Kidney (tissue), 14 donors: Measurements from ENCODE around the gene KIR2DL3. TPM values are rescaled to one million over a fixed set of nuclear protein-coding genes. Genes with fewer than 3 reads are reported as not detected.
"Not testable (repeated sequence)": the region's sequence is repeated elsewhere in the genome, so short reads cannot be mapped to it uniquely, and the experiment has no call there.

Source experiments
- DNase-seq, 5 donors: peaks; one replicate each; pipeline ENCODE4 v3.0.0-alpha.2; 2013 to 2020
- FAIRE-seq: peaks from 2 replicates; lab custom pipeline; 2012; peaks lifted over from hg19 to GRCh38; lab: Jason Lieb, UNC
- H3K27ac ChIP-seq, 2 donors: one replicate each; pipeline ENCODE4 v1.7.0; 2013; ENCODE audit warnings: low read depth in 2 of 2, low read length in 2 of 2, inconsistent platforms in 1 of 2
- H3K27me3 ChIP-seq: one replicate; pipeline ENCODE4 v1.7.1; 2013; ENCODE audit warnings: low read length, inconsistent platforms; ENCODE audit not compliant: control insufficient read depth, insufficient read depth
- H3K36me3 ChIP-seq, 3 donors: one replicate each; pipeline versions ENCODE4 v1.7.0 to v1.7.1; 2013; ENCODE audit warnings: low read length in 3 of 3, control low read depth in 1 of 3, inconsistent platforms in 1 of 3; ENCODE audit not compliant: insufficient read depth in 3 of 3, control insufficient read depth in 2 of 3
- H3K4me1 ChIP-seq, 3 donors: one replicate each; pipeline versions ENCODE4 v1.7.0 to v1.7.1; 2013; ENCODE audit warnings: low read length in 3 of 3, inconsistent platforms in 1 of 3, low read depth in 1 of 3; ENCODE audit not compliant: control insufficient read depth in 2 of 3, insufficient read depth in 2 of 3
- H3K4me3 ChIP-seq, 3 donors: one replicate each; pipeline versions ENCODE4 v1.7.0 to v1.8.1; 2013; ENCODE audit warnings: low read length in 3 of 3, control low read depth in 1 of 3, inconsistent platforms in 1 of 3
- H3K9ac ChIP-seq, 3 donors: one replicate each; pipeline versions ENCODE4 v1.7.0 to v1.7.1; 2013; ENCODE audit warnings: low read length in 3 of 3, control low read depth in 1 of 3, inconsistent platforms in 1 of 3
- H3K9me3 ChIP-seq, 3 donors: one replicate each; pipeline versions ENCODE4 v1.7.0 to v1.7.1; 2013; ENCODE audit warnings: low read length in 3 of 3, control low read depth in 1 of 3, inconsistent platforms in 1 of 3; ENCODE audit not compliant: control insufficient read depth in 2 of 3, insufficient read depth in 1 of 3
- intact Hi-C: fragments of 100-400 bp; cut with DNase I; formaldehyde crosslinking; loops from one replicate; pipeline ENCODE4 v1.11.1; 2022
- polyA plus RNA-seq: library from polyadenylated mRNA; stranded (reverse); fragments of 350-450 nt; fragmentation: Illumina TruSeq; extraction: RNeasy Lipid Tissue Mini Kit (QIAGEN cat#74804); gene quantifications from one replicate; pipeline ENCODE4 v1.2.3, GENCODE V29; 2014; ENCODE audit warnings: low read depth, low replicate concordance; ENCODE audit not compliant: insufficient read depth
- total RNA-seq: library from RNA; stranded (reverse); fragmentation: NEBNext Ultra II Directional; extraction: Animal tissue kit (Norgen Biotek cat#: 25700); gene quantifications from one replicate; pipeline ENCODE4 v1.2.1, GENCODE V29; 2021
- TF ChIP-seq, protein P1 (sequence below): IDR thresholded peaks from 3 replicates; pipeline ENCODE4 v1.5.1; 2012; ENCODE audit warnings: mild to moderate bottlenecking, moderate library complexity, borderline replicate concordance; ENCODE audit not compliant: insufficient read depth; ENCODE audit errors: extremely low read depth
- donor health status: control.
- donor health status: control.
- donor health status: control.
- donor health status: control.
- donor health status: control.
- donor health status: DM: yes; HTN: yes; CAD: no.
- donor health status: Normal renal cell carcinoma (clear cell type).

KIR2DL3 gene
- total and polyA plus RNA-seq, 2 donors from 2014 or later, result 0.25 TPM; not detected in 1

DNA sequence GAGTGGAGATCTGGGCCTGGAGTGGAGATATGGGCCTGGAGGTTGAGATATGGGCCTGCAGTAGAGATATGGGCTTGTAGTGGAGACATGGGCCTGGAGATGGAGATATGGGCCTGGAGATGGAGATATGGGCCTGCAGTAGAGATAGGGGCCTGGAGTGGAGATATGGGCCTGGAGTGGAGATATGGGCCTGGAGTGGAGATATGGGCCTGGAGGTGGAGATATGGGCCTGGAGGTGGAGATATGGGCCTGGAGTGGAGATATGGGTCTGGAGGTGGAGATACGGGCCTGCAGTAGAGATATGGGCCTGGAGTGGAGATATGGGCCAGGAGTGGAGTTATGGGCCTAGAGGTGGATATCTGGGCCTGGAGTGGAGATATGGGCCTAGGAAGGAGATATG, 402 bp downstream of the KIR2DL3 start:
- FAIRE-seq, result no peak

DNA sequence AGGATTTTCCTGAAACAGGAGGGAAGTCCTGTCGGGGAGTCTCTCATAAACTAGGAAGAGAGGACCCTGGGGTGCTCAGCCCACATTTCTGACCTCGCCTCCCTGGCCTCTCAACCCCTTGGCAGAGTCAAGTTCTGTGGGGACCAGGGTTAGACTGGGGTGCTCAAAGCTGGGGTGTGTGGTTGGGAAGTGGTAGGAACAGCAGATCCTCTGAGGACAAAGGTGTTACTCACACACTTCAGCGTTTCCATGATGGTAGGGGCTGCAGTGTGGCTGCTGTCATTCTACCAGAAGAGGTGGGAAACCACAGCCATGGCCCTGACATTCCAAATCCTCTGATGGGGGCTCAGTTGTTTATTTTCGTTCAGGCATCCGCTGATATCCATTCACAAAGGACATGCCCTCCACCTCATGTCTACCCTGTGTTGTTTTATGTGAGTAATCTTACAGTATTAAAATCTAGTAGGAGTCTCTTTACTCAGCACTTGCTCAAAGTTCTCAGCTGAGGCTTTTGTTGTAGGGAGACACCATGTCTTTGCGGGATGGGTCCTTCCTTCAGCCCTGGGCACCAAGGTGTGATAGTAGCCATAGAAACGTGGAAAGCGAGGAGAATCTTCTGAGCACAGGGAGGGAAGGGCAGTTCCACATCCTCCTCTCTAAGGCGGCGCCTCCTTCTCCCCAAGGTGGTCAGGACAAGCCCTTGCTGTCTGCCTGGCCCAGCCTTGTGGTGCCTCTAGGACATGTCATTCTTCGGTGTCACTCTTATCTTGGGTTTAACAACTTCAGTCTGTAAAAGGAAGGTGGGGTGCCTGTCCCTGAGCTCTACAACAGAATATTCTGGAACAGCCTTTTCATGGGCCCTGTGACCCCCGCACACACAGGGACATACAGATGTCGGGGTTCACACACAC, 1.5 kb downstream of the KIR2DL3 start:
- H3K9me3 ChIP-seq, result no peaks in the 10 kb centered on the region
- TF ChIP-seq, protein P1, sequence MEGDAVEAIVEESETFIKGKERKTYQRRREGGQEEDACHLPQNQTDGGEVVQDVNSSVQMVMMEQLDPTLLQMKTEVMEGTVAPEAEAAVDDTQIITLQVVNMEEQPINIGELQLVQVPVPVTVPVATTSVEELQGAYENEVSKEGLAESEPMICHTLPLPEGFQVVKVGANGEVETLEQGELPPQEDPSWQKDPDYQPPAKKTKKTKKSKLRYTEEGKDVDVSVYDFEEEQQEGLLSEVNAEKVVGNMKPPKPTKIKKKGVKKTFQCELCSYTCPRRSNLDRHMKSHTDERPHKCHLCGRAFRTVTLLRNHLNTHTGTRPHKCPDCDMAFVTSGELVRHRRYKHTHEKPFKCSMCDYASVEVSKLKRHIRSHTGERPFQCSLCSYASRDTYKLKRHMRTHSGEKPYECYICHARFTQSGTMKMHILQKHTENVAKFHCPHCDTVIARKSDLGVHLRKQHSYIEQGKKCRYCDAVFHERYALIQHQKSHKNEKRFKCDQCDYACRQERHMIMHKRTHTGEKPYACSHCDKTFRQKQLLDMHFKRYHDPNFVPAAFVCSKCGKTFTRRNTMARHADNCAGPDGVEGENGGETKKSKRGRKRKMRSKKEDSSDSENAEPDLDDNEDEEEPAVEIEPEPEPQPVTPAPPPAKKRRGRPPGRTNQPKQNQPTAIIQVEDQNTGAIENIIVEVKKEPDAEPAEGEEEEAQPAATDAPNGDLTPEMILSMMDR, result no peak
- H3K27ac ChIP-seq, result no peak overlapping the region
- DNase-seq (no peak), FAIRE-seq (no peak)
- no peaks in the 10 kb centered on the region for H3K27me3 ChIP-seq
- H3K4me3 ChIP-seq, result no peak overlapping the region
- no peaks in the 10 kb centered on the region for H3K4me1 ChIP-seq
- intact Hi-C loops, result no loop called here
- H3K9ac ChIP-seq, result no peak overlapping the region
- H3K36me3 ChIP-seq, result no peaks in the 10 kb centered on the region

More for the DNA sequence above, 402 bp downstream of the KIR2DL3 start:
- intact Hi-C loops, result no loop called here
- DNase-seq, result no peak
- Histone ChIP-seq H3K36me3 (no peaks in the 10 kb centered on the region), H3K4me3 (no peak overlapping the region), H3K27ac (no peak overlapping the region), H3K4me1 (no peaks in the 10 kb centered on the region), H3K27me3 (no peaks in the 10 kb centered on the region), H3K9ac (no peak overlapping the region), H3K9me3 (no peaks in the 10 kb centered on the region)
- TF ChIP-seq, protein P1, result no peak

DNA sequence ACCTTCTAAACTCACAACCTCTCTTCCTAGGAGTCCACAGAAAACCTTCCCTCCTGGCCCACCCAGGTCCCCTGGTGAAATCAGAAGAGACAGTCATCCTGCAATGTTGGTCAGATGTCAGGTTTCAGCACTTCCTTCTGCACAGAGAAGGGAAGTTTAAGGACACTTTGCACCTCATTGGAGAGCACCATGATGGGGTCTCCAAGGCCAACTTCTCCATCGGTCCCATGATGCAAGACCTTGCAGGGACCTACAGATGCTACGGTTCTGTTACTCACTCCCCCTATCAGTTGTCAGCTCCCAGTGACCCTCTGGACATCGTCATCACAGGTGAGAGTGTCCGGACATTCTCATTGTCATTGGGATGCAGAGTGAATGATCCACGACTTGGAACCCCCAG, 3.6 kb downstream of the KIR2DL3 start:
- H3K4me3 ChIP-seq, H3K4me1 ChIP-seq, DNase-seq, FAIRE-seq, H3K9me3 ChIP-seq, H3K36me3 ChIP-seq, H3K27me3 ChIP-seq, H3K27ac ChIP-seq, intact Hi-C loops, H3K9ac ChIP-seq: not testable (repeated sequence)

DNA sequence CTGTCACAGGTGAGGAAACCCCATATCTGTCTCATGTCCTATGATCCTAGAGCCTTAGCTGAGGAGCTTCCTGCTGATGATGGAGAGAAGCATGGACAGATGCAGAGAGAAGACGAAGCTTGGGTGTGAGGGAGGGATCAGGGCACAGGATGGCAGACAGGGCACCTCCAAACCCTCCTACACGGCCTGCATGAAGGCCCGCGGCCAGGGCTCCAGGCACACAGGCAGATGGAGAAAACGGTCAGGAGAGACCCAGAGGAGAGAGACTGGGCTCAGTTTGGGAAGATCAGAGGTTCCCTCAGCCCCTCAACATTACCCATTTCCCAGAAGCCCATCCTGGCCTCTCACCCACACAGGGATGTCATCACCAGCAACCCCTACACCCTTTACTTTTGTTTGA, 5.8 kb downstream of the KIR2DL3 start:
- H3K4me3 ChIP-seq, H3K27ac ChIP-seq, H3K9ac ChIP-seq, intact Hi-C loops, H3K4me1 ChIP-seq, FAIRE-seq, DNase-seq, H3K27me3 ChIP-seq, H3K36me3 ChIP-seq, H3K9me3 ChIP-seq: not testable (repeated sequence)

DNA sequence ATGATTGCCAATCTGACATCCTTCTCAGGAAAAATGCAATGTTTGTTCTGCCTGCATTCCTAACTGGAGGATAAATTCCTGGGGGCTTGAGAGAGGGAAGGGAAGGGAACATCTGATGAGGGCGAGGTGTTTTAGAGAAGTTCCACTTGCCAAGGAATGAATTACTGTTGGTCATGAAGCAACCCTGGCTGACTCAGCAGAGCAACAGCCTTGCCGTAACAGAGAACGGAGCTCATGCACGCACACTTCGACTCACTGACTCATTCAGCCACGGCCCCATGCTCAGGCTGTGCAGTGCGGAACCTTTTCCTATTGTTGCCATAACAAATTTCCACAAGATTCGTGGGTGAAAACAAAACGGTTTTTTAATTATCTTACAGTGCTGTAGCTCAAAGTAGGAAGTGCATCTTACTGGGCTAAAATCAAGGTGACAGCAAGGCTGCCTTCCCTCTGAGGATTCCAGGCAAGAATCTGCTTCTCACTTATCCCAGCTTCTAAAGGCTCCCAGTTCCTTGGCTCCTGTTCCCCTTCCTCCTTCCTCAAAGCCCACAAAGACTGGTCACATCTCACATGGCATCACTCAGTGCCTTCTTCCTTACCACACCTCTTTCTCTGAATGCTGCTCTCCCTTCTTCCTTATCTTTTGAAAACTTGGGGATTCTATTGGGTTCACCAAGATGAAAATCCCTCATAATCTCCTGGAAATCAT, 9.5 kb downstream of the KIR2DL3 start:
- H3K27me3 ChIP-seq, H3K36me3 ChIP-seq, H3K4me1 ChIP-seq, H3K9ac ChIP-seq, H3K27ac ChIP-seq, H3K9me3 ChIP-seq, intact Hi-C loops, DNase-seq, H3K4me3 ChIP-seq, FAIRE-seq: not testable (repeated sequence)

DNA sequence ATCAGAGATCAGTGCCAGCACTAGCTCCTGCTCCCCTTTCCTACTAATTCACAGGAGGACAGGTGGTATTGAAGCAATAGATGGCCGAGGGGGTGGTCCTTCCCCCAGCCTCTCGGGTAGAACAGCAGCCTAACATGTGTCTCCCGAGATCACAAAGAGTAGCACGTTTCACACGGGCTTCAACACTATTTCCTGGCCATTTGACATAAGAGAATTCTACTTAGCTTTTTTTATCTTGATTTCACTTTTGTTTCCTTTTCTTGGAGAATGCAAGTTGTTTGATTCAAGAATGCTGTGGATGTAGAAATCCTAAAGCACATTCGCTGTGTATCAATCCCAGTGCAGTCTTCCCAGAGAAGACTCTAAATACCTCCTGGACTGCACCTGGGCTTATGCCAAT, 12.0 kb downstream of the KIR2DL3 start:
- H3K36me3 ChIP-seq, FAIRE-seq, H3K9ac ChIP-seq, H3K4me1 ChIP-seq, intact Hi-C loops, H3K27me3 ChIP-seq, H3K4me3 ChIP-seq, H3K27ac ChIP-seq, DNase-seq, H3K9me3 ChIP-seq: not testable (repeated sequence)
